Astrocyte of the hippocampus (primary cell): ENCODE data around the gene OST4.
"Not testable (repeated sequence)": the region's sequence is repeated elsewhere in the genome, so short reads cannot be mapped to it uniquely, and the experiment has no call there.

ENCODE experiments used
- DNase-seq: peaks from one replicate; pipeline ENCODE4 v3.0.0; 2011; ENCODE audit warnings: low read depth, low spot score

OST4 gene

GRCh38 chr2:27071277-27071989, at the start of gene OST4:
Gene OST4 (minus strand): TSS chr2:27071654.
- peak; percentile 98 for DNase-seq

- not testable (repeated sequence) for DNase-seq
Observed at GRCh38 chr2:27119330-27119670, 47.8 kb upstream of the OST4 start.

GRCh38 chr2:27118525-27119329, 47.3 kb upstream of the OST4 start, which contains the start of gene CGREF1:
Gene CGREF1 (minus strand): TSS chr2:27119128. CDS start chr2:27104366, 14,762 bp downstream.
- DNase-seq, result peak; percentile 38

GRCh38 chr2:27117995-27118524, 46.6 kb upstream of the OST4 start:
- DNase-seq, result peak; percentile 8

DNA sequence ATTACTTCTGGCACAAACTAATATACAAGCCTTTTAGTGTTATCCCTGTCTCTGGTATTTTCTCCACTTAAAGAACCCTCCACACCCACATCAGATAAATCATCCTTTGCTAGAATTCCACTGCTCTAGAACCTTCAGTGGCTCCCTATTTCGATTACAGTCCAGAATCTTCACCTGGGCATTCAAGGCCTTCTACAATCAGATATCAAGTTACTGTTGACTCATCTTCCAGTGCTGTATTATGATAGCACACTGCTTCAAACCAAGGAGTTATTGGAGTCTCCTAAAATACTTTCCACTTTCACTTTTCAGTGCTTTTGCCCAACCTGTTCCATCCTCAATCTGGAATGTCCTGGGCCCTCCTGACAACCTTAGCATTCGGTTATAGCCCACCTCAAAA, 44.1 kb upstream of the OST4 start:
- DNase-seq, result no peak

- not testable (repeated sequence) for DNase-seq
Observed at GRCh38 chr2:27111392-27112078, 40.1 kb upstream of the OST4 start.

DNA sequence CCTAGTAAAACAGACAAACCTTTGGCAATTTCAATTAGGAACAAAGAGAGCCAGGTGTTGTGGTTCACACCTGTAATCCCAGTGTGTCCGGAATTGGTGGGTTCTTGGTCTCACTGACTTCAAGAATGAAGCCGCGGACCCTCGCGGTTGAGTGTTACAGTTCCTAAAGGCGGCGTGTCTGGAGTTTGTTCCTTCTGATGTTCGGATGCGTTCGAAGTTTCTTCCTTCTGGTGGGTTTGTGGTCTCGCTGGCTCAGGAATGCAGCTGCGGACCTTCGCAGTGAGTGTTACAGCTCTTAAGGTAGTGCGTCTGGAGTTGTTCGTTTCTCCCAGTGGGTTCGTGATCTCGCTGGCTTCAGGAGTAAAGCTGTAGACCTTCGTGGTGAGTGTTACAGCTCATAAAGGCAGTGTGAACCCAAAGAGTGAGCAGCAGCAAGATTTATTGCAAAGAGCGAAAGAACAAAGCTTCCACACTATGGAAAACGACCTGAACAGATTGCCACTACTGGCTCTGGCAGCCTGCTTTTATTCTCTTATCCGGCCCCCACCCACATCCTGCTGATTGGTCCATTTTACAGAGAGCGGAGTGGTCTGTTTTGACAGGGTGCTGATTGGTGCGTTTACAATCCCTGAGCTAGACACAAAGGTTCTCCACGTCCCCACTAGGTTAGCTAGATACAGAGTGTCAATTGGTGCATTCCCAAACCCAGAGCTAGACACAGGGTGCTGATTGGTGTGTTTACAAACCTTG, 39.3 kb upstream of the OST4 start:
- not testable (repeated sequence) for DNase-seq

DNA sequence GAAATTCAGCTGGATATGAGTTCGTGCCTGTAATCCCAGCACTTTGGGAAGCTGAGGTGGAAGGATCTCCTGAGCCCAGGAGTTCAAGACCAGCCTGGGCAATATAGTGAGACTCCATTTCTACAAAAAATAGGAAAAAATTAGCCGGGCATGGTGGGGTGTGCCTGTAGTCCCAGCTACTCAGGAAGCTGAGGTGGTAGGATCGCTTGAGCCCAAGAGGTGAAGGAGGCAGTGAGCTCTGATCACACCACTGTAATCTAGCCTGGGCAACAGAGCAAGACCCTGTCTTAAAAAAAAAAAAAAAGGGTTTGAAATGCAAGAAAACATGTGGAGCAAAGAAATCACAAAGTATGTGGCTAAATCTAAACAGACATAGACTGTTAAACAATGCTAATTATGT, 37.6 kb upstream of the OST4 start:
- DNase-seq, result no peak

GRCh38 chr2:27108221-27108620, 36.8 kb upstream of the OST4 start:
- DNase-seq, result no peak

DNA sequence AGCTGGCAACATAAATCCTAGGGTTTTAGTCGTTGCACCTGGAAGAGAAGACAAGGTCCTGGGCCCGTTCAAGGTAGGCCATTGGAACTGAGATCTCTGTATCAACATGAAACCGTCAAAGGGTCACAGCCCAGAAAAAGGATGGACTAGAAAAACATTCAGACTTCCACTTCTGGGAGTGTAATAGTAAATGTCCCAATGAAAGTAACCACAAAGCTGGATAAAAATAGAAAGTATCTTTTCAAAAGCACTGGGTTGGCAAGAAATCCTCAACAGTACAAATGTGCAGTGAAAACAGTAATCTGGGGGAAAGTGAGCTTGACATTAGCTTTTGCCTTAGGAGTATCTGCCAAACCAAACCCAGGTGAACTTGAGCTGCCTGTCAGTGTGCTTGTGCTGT, 34.5 kb upstream of the OST4 start:
- peak; percentile 10 for DNase-seq

DNA sequence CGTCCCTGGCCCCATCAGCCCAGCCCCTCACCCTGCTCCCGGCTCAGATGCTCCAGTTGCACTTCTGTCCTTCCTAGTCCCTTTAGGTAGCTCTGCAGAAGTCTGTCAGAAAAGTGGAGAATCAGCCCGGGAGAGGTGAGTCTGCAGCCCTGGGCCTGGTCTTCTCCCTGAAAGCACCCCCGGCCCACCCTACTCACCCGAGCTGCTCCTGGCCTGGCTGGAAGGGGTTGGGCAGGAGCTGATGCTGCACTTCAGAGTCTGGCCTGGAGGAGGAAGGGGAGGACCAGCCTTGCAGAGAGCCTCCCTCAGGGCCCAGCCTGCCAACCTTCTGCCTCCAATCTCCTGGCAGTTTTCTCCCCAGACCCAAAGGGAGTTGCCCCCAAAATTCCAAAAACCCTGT, 30.9 kb upstream of the OST4 start:
- DNase-seq, result no peak

DNA sequence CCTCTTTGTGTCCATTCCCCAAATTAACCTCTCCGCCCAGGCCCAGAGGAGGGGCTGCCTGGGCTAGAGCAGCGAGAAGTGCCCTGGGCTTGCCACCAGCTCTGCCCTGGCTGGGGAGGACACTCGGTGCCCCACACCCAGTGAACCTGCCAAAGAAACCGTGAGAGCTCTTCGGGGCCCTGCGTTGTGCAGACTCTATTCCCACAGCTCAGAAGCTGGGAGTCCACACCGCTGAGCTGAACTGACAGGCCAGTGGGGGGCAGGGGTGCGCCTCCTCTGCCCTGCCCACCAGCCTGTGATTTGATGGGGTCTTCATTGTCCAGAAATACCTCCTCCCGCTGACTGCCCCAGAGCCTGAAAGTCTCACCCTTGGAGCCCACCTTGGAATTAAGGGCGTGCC, 28.6 kb upstream of the OST4 start:
- no peak for DNase-seq

DNA sequence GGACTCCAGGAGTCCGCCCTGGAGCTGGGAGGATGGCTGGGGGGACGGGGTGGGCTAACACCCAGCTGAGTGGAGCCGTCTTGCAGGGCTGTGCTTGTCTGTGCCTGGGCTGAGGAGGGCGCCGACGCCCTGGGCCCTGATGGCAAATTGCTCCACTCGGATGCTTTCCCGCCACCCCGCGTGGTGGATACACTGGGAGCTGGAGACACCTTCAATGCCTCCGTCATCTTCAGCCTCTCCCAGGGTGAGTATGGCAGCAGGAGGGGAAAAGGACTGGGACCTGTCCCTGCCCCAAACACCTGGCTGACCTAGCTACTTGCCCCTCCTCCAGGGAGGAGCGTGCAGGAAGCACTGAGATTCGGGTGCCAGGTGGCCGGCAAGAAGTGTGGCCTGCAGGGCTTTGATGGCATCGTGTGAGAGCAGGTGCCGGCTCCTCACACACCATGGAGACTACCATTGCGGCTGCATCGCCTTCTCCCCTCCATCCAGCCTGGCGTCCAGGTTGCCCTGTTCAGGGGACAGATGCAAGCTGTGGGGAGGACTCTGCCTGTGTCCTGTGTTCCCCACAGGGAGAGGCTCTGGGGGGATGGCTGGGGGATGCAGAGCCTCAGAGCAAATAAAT, 28.0 kb upstream of the OST4 start:
- no peak for DNase-seq

- DNase-seq, result no peak
Observed at GRCh38 chr2:27097341-27097740, 25.9 kb upstream of the OST4 start.

GRCh38 chr2:27096748-27097297, 25.4 kb upstream of the OST4 start:
- DNase-seq, result no peak

GRCh38 chr2:27095745-27096651, 24.5 kb upstream of the OST4 start:
- peak; percentile 77 for DNase-seq

DNA sequence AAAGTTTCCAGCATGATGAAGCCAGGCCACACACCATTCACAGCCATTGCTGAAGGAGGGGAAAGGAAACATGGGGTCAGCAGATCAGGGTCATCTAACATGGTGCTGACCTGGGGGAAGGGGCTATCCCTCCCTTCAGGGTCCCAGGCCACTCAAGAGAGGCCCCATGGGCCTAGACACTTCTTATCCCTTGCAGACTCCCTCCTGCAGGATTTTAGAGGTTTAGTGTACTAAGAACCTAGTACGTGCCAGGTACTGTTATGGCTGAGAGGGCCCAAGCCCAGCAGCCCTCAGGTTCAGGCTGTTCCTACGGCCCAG, 23.9 kb upstream of the OST4 start:
- no peak for DNase-seq

DNA sequence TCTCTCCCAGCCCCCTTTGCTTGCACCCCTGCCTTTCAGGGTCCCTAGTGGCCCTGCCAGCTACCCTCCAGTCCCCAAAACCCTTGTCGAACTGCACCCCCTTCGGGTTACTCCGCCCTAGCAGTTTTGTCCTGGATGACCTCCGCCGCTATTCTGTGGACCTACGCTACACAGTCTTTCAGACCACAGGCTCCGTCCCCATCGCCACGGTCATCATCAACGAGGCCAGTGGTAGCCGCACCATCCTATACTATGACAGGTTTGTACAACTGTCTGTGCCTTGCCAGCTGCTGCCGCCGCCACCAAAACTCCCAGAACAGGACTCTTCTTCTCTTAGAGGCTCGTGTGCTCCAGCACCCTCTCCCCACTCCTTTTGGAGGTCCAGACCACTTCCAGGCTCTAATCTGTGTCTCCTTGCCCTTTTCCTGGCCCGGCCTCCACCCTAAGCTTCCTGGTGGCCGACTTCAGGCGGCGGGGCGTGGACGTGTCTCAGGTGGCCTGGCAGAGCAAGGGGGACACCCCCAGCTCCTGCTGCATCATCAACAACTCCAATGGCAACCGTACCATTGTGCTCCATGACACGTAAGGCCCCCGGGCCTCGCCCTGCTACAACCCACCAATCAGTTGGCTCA, 23.0 kb upstream of the OST4 start:
- DNase-seq, result no peak
